ENCODE results near the gene CAVIN2. TPM values are rescaled to one million over a fixed set of nuclear protein-coding genes. Genes with fewer than 3 reads are reported as not detected.

CAVIN2 gene
- total and polyA plus RNA-seq, 9 donors: 34.0 to 67.6 (median 42.6) TPM

DNA sequence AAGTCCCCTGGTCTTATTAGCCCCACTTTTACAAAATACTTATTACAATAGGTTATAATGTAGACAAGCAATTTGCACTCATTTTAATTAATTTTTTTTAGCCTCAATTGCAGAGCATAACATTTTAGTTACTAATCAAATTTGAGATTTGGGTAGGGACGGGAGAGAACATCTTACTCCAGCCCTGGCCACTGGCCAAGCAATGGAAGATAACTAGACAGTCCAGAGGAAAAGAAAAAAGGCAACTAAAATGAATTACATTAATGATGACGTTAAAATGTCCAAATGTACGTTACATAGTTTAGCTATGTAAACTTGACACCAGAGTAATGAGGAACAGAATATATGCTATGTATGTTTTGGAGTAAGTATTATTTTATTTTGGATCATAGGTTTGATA is 11.0 kb upstream of the CAVIN2 start:
- H3K27ac ChIP-seq: no peak overlapping the region
- H3K27me3 ChIP-seq: no peaks in the 10 kb centered on the region
- no peak for DNase-seq
- H3K9me3 ChIP-seq: no peaks in the 10 kb centered on the region
- no peak for TF ChIP-seq EP300 (IDR thresholded peaks at IDR 0.05)
- TF ChIP-seq, protein P1, sequence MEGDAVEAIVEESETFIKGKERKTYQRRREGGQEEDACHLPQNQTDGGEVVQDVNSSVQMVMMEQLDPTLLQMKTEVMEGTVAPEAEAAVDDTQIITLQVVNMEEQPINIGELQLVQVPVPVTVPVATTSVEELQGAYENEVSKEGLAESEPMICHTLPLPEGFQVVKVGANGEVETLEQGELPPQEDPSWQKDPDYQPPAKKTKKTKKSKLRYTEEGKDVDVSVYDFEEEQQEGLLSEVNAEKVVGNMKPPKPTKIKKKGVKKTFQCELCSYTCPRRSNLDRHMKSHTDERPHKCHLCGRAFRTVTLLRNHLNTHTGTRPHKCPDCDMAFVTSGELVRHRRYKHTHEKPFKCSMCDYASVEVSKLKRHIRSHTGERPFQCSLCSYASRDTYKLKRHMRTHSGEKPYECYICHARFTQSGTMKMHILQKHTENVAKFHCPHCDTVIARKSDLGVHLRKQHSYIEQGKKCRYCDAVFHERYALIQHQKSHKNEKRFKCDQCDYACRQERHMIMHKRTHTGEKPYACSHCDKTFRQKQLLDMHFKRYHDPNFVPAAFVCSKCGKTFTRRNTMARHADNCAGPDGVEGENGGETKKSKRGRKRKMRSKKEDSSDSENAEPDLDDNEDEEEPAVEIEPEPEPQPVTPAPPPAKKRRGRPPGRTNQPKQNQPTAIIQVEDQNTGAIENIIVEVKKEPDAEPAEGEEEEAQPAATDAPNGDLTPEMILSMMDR (IDR thresholded peaks at IDR 0.05): no peak
- no peak for TF ChIP-seq POLR2A (IDR thresholded peaks at IDR 0.05)
- 62 to 73% (median 66%) methylated on average over 3 of the region's 3 CpGs for WGBS, 3 donors
- no peaks in the 10 kb centered on the region for H3K36me3 ChIP-seq
- no peaks in the 10 kb centered on the region for H3K4me1 ChIP-seq (ENCODE audit: insufficient read depth)
- no peak overlapping the region for H3K4me3 ChIP-seq
- intact Hi-C loops (cut with DNase I): no loop called here

DNA sequence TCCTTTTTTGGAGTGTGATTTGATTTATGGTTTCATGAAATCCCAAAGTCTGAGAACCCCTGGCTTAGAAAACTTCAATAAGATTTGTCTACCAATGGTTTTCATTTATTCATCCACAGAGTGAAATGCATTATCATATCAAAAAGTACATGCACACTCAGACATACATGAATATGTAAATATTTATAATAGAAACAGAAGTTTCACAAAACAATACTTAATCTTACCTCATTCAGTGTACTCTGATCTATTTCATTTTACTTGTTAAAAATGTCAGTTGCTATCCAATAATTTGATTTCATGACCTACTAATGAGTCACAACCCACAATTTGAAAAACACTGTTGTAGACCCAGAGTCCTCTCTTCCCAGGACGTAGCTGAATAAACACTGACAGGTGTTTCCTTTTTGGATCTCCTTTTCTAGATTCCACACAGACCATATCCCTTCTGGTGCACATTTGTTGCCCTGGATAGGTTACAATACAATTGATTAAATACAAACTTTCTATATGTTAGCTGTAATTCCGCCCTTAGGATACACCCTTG is 10.4 kb upstream of the CAVIN2 start:
- no peaks in the 10 kb centered on the region for H3K27me3 ChIP-seq
- TF ChIP-seq POLR2A (IDR thresholded peaks at IDR 0.05): no peak
- TF ChIP-seq, protein P1 (IDR thresholded peaks at IDR 0.05): no peak
- TF ChIP-seq EP300 (IDR thresholded peaks at IDR 0.05): no peak
- H3K36me3 ChIP-seq: no peaks in the 10 kb centered on the region
- H3K4me3 ChIP-seq: no peak overlapping the region
- intact Hi-C loops (cut with DNase I): no loop called here
- no peak for DNase-seq
- H3K9me3 ChIP-seq: no peaks in the 10 kb centered on the region
- 48 to 60% (median 51%) methylated on average over 2 of the region's 2 CpGs for WGBS, 3 donors
- no peak overlapping the region for H3K27ac ChIP-seq
- H3K4me1 ChIP-seq (ENCODE audit: insufficient read depth): no peaks in the 10 kb centered on the region

DNA sequence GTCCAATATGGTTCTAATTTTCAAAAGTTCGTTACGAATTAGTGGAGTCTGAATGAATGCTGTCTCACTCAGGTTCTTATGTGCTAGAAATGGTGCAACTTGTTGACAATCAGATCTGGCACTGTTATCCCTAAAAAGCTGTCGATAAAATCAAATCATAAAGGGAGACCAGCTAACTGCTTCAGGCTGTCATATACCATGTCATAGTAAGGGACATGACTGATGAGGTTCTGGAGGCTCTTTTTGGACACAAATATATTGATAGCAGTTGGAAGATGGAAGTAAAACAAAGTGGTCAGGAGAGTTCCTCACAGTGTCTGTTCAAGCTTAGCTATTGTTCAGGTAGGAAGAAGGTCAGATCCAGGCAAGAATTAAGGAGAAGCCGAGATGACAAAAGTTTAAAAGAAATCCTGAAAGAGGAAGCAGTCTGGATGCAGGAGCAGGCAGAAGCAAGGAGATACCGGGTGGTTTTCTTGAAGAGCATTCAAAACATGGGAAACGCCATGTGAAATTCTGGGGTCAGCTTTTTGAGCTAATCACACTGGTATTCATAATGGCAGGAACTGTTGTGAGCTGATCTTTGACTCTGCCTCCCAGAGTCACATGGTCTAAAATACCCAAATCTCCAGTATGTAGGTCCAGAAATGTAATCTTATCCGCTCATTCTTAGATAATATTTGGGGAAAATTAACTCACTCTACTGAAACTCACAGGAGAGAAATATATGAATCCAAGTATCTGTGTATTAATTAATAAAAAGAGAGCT is 9.4 kb upstream of the CAVIN2 start:
- Histone ChIP-seq H3K27me3 (no peaks in the 10 kb centered on the region), H3K36me3 (no peaks in the 10 kb centered on the region), H3K27ac (no peak overlapping the region), H3K9me3 (no peaks in the 10 kb centered on the region), H3K4me3 (no peak overlapping the region), H3K4me1 (ENCODE audit: insufficient read depth) (no peaks in the 10 kb centered on the region)
- intact Hi-C loops (cut with DNase I): no loop called here
- no peak for DNase-seq
- TF ChIP-seq EP300 (IDR thresholded peaks at IDR 0.05) (no peak), POLR2A (IDR thresholded peaks at IDR 0.05) (no peak)
- TF ChIP-seq, protein P1 (IDR thresholded peaks at IDR 0.05): no peak
- 92 to 95% (median 94%) methylated on average over 7 of the region's 7 CpGs for WGBS, 3 donors

DNA sequence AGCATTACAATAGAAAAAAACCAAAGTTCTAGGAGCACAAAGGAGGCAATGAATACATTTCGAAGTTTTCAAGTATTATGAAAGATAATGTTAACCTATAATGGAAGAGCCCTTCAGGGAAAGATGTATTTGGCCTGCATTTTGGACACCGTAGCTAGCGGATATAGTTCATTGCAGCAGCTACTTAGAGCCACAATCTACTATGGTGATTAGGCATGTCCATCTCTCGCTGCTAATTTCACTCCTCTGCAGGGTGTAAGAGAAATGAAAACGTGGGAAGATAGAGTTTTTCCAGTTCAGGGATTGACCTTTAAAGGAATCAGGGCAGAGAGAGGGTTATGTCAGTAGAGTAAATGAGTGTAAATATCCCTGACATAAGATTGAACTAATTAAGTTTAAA is 8.5 kb upstream of the CAVIN2 start:
- TF ChIP-seq, protein P1 (IDR thresholded peaks at IDR 0.05): no peak
- no peak for TF ChIP-seq POLR2A (IDR thresholded peaks at IDR 0.05)
- TF ChIP-seq EP300 (IDR thresholded peaks at IDR 0.05): no peak
- H3K4me1 ChIP-seq (ENCODE audit: insufficient read depth): no peaks in the 10 kb centered on the region
- no peaks in the 10 kb centered on the region for H3K27me3 ChIP-seq
- no peak overlapping the region for H3K27ac ChIP-seq
- no peaks in the 10 kb centered on the region for H3K36me3 ChIP-seq
- DNase-seq: no peak
- intact Hi-C loops (cut with DNase I): no loop called here
- H3K9me3 ChIP-seq: no peaks in the 10 kb centered on the region
- no peak overlapping the region for H3K4me3 ChIP-seq
- 80 to 88% (median 86%) methylated on average over 5 of the region's 5 CpGs for WGBS, 3 donors
